Epithelial cell of alveolus of lung (primary cell): ENCODE measurements around the gene OR6C3. TPM values are rescaled to one million over a fixed set of nuclear protein-coding genes. Genes with fewer than 3 reads are reported as not detected.

ENCODE experiments used
- total RNA-seq: library from RNA; depleted of rRNA; stranded (reverse); fragments of >200 nt; gene quantifications from 2 replicates; pipeline ENCODE4 v1.2.1, GENCODE V29; 2015

Gene OR6C3
- not detected in 2 replicates for total RNA-seq

GRCh38 chr12:55330446-55330845, at the start of gene OR6C3:
Gene OR6C3, plus strand, starts transcription at chr12:55330746. Its CDS starts 955 bp downstream, at chr12:55331701.

GRCh38 chr12:55296469-55296868, 34.1 kb upstream of the OR6C3 start, which contains the start of gene OR6C6:
Gene OR6C6, minus strand, starts transcription at chr12:55296569. Its CDS starts 1,337 bp downstream, at chr12:55295232.

GRCh38 chr12:55314043-55314442, 16.5 kb upstream of the OR6C3 start, which contains the start of gene OR6C1:
Gene OR6C1, plus strand, starts transcription at chr12:55314343. Its CDS starts 6,257 bp downstream, at chr12:55320600.

GRCh38 chr12:55362675-55363074, 32.1 kb downstream of the OR6C3 start, which contains the start of gene OR6C75:
Gene OR6C75, plus strand, starts transcription at chr12:55362975. Its CDS starts 2,136 bp downstream, at chr12:55365111.

Other genes starting within 250 kb of the OR6C3 start
- gene OR9K2, start 204.3 kb upstream of the OR6C3 start, total RNA-seq = not detected in 2 replicates
- gene OR10A7, start 109.7 kb upstream of the OR6C3 start, total RNA-seq = not detected in 2 replicates
- gene OR6C74, start 86.1 kb upstream of the OR6C3 start, total RNA-seq = not detected in 2 replicates
- gene OR6C6, start 34.2 kb upstream of the OR6C3 start, total RNA-seq = not detected in 2 replicates
- gene OR6C1, start 16.4 kb upstream of the OR6C3 start, total RNA-seq = not detected in 2 replicates
- not detected in 2 replicates for gene OR6C75, start 32.2 kb downstream of the OR6C3 start, total RNA-seq
- gene OR6C65, start 69.8 kb downstream of the OR6C3 start, total RNA-seq = not detected in 2 replicates
- gene OR6C76, start 95.5 kb downstream of the OR6C3 start, total RNA-seq = not detected in 2 replicates
- not detected in 2 replicates for gene OR6C2, start 113.3 kb downstream of the OR6C3 start, total RNA-seq
- gene OR6C70, start 139.4 kb downstream of the OR6C3 start, total RNA-seq = not detected in 2 replicates
- gene OR6C68, start 161.6 kb downstream of the OR6C3 start, total RNA-seq = not detected in 2 replicates
- gene OR6C4, start 218.9 kb downstream of the OR6C3 start, total RNA-seq = not detected in 2 replicates
- not detected in 2 replicates for gene OR2AP1, start 241.7 kb downstream of the OR6C3 start, total RNA-seq